ENCODE measurements around the gene SLC24A5. TPM values are rescaled to one million over a fixed set of nuclear protein-coding genes. Genes with fewer than 3 reads are reported as not detected.

Gene SLC24A5
- total RNA-seq, 2 donors from 2014 or later = not detected

DNA sequence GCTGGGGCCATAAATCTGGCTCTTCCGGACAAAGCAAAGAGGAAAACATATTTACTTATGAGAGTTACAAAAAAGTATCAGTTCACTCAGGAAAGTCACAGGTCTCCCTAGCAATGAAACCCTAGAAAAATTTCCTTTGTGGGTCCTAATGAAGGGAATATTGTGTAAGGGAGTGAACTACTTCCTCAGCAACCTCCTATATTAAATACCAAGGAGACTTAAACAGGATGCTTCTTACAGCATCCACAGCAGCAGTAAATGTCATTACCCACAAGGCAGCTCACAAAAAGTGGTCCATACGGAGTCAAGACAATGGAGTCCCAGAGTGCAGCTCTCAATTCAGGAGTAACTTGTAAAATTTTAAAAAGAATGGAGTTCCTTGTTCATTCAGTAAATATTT is 14.9 kb upstream of the SLC24A5 start:
- 22% methylated on average over 2 of the region's 2 CpGs for WGBS
- H3K4me1 ChIP-seq (replicated peaks) = no peaks in the 10 kb centered on the region
- H3K36me3 ChIP-seq = no peaks in the 10 kb centered on the region
- no peaks in the 10 kb centered on the region for H3K27me3 ChIP-seq (replicated peaks; ENCODE audit: insufficient read depth)
- H3K4me3 ChIP-seq = no peak overlapping the region
- no peaks in the 10 kb centered on the region for H3K9me3 ChIP-seq
- intact Hi-C loops (cut with DNase I) = no loop called here
- no peak for DNase-seq (ENCODE audit: low spot score)
- TF ChIP-seq, protein P1, sequence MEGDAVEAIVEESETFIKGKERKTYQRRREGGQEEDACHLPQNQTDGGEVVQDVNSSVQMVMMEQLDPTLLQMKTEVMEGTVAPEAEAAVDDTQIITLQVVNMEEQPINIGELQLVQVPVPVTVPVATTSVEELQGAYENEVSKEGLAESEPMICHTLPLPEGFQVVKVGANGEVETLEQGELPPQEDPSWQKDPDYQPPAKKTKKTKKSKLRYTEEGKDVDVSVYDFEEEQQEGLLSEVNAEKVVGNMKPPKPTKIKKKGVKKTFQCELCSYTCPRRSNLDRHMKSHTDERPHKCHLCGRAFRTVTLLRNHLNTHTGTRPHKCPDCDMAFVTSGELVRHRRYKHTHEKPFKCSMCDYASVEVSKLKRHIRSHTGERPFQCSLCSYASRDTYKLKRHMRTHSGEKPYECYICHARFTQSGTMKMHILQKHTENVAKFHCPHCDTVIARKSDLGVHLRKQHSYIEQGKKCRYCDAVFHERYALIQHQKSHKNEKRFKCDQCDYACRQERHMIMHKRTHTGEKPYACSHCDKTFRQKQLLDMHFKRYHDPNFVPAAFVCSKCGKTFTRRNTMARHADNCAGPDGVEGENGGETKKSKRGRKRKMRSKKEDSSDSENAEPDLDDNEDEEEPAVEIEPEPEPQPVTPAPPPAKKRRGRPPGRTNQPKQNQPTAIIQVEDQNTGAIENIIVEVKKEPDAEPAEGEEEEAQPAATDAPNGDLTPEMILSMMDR (IDR thresholded peaks at IDR 0.05) = no peak
- no peak for TF ChIP-seq POLR2A (IDR thresholded peaks at IDR 0.05)
- TF ChIP-seq POLR2AphosphoS5 (IDR thresholded peaks at IDR 0.05) = no peak
- H3K27ac ChIP-seq = no peak overlapping the region

GRCh38 chr15:48109212-48109611 is 11.6 kb upstream of the SLC24A5 start:
- DNase-seq (ENCODE audit: low spot score) = no peak
- Histone ChIP-seq H3K4me3 (no peak overlapping the region), H3K36me3 (no peaks in the 10 kb centered on the region), H3K27me3 (replicated peaks; ENCODE audit: insufficient read depth) (no peaks in the 10 kb centered on the region), H3K27ac (no peak overlapping the region), H3K4me1 (replicated peaks) (no peaks in the 10 kb centered on the region), H3K9me3 (no peaks in the 10 kb centered on the region)
- TF ChIP-seq POLR2AphosphoS5 (IDR thresholded peaks at IDR 0.05) = no peak
- no peak for TF ChIP-seq POLR2A (IDR thresholded peaks at IDR 0.05)
- TF ChIP-seq, protein P1 (IDR thresholded peaks at IDR 0.05) = no peak
- intact Hi-C loops (cut with DNase I) = no loop called here
- 83% methylated on average over 4 of the region's 4 CpGs for WGBS

- Histone ChIP-seq H3K4me1 (replicated peaks) (no peaks in the 10 kb centered on the region), H3K4me3 (no peak overlapping the region), H3K9me3 (no peaks in the 10 kb centered on the region), H3K27ac (no peak overlapping the region), H3K36me3 (no peaks in the 10 kb centered on the region), H3K27me3 (replicated peaks; ENCODE audit: insufficient read depth) (no peaks in the 10 kb centered on the region)
- 82% methylated on average over 5 of the region's 5 CpGs for WGBS
- TF ChIP-seq POLR2AphosphoS5 (IDR thresholded peaks at IDR 0.05) (no peak), POLR2A (IDR thresholded peaks at IDR 0.05) (no peak)
- TF ChIP-seq, protein P1 (IDR thresholded peaks at IDR 0.05) = no peak
- no peak for DNase-seq (ENCODE audit: low spot score)
- intact Hi-C loops (cut with DNase I) = no loop called here
These were observed 10.8 kb upstream of the SLC24A5 start for GRCh38 chr15:48109856-48110531.

- intact Hi-C loops (cut with DNase I) = no loop called here
- Histone ChIP-seq H3K27ac (no peak overlapping the region), H3K4me1 (replicated peaks) (no peaks in the 10 kb centered on the region), H3K4me3 (no peak overlapping the region), H3K9me3 (no peaks in the 10 kb centered on the region), H3K36me3 (no peaks in the 10 kb centered on the region), H3K27me3 (replicated peaks; ENCODE audit: insufficient read depth) (no peaks in the 10 kb centered on the region)
- 28% methylated on average over 6 of the region's 6 CpGs for WGBS
- TF ChIP-seq, protein P1 (IDR thresholded peaks at IDR 0.05) = peak in 2 of 4 experiments; percentile 14 to 27
- no peak for TF ChIP-seq POLR2AphosphoS5 (IDR thresholded peaks at IDR 0.05)
- no peak for DNase-seq (ENCODE audit: low spot score)
These were observed 8.5 kb upstream of the SLC24A5 start for GRCh38 chr15:48112242-48112641.

DNA sequence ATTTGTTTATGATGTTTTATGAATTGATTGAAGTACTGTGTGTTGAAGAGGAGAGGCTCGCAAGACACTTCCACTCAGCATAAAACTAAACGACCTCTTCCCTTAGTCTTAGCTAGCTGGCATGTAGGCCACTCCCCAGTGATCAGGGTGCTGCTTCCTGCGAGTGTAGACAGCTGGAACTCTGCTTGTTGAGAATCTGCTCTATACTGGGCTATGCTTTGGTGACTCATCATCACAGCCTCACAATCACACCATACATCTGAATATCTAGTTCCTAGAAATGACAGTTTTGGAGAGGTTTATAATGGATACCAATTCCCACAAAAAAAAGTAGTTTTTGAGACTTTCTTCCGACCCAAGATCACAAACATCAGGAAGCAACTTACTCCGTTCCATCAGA is 1.5 kb upstream of the SLC24A5 start:
- Histone ChIP-seq H3K9me3 (no peaks in the 10 kb centered on the region), H3K27me3 (replicated peaks; ENCODE audit: insufficient read depth) (no peaks in the 10 kb centered on the region), H3K4me1 (replicated peaks) (no peaks in the 10 kb centered on the region), H3K27ac (no peak overlapping the region), H3K36me3 (no peaks in the 10 kb centered on the region), H3K4me3 (no peak overlapping the region)
- intact Hi-C loops (cut with DNase I) = no loop called here
- TF ChIP-seq, protein P1 (IDR thresholded peaks at IDR 0.05) = no peak
- no peak for TF ChIP-seq POLR2AphosphoS5 (IDR thresholded peaks at IDR 0.05)
- no peak for DNase-seq (ENCODE audit: low spot score)
- 55% methylated on average over 5 of the region's 5 CpGs for WGBS
